NCI-H82 treated with DMSO at 0.1 percent for 48 hours (cell line): ENCODE results near the gene ZDHHC18.
A peak's percentile ranks its signal among the peaks of the same experiment; 100 is the strongest.

ENCODE experiments used
- DNase-seq: peaks from one replicate; lab custom pipeline; 2025; ENCODE audit not compliant: unreplicated experiment; lab: John Stamatoyannopoulos, UW

The ZDHHC18 gene

GRCh38 chr1:26897351-26897750, 70.9 kb downstream of the ZDHHC18 start:
- no peak for DNase-seq

- DNase-seq: peak; percentile 88
Measured at GRCh38 chr1:26900001-26900814, 73.7 kb downstream of the ZDHHC18 start, which contains the start of gene GPATCH3. Gene GPATCH3, minus strand, starts transcription at chr1:26900467. Its CDS starts 25 bp downstream, at chr1:26900442.

- no peak for DNase-seq
Measured at GRCh38 chr1:26900815-26901511, 74.5 kb downstream of the ZDHHC18 start.
